Measurements from ENCODE around the gene ARG1. TPM values are rescaled to one million over a fixed set of nuclear protein-coding genes. Genes with fewer than 3 reads are reported as not detected.

Gene ARG1
- total RNA-seq, 1 donor from 2014 or later, result 2.6 TPM

Other genes with a start within 250 kb of the ARG1 start
- 32.5 TPM for gene MED23, start 55.0 kb downstream of the ARG1 start, total RNA-seq
- 1.7 TPM for gene ENPP3, start 64.1 kb downstream of the ARG1 start, total RNA-seq
- not detected for gene OR2A4, start 128.2 kb downstream of the ARG1 start, total RNA-seq
- gene CTAGE9, start 137.8 kb downstream of the ARG1 start, total RNA-seq, result not detected
- gene ENPP1, start 234.8 kb downstream of the ARG1 start, total RNA-seq, result 13.4 TPM

All from sciatic nerve (tissue), 1 donor.